ENCODE measurements around the gene PLEKHG1. TPM values are rescaled to one million over a fixed set of nuclear protein-coding genes. Genes with fewer than 3 reads are reported as not detected.

Gene PLEKHG1
- total and polyA plus RNA-seq, 2 experiments from 2014 or later: 0.89 to 2.5 TPM

- Histone ChIP-seq H3K79me2 (replicated peaks; ENCODE audit: insufficient read depth) (no peaks in the 10 kb centered on the region), H4K20me1 (replicated peaks; ENCODE audit: insufficient read depth) (no peaks in the 10 kb centered on the region; the same call in 1 of the 2 replicates), H3K27me3 (ENCODE audit: insufficient read depth) (no peaks in the 10 kb centered on the region), H3K36me3 (ENCODE audit: insufficient read depth) (no peaks in the 10 kb centered on the region), H3K9me2 (ENCODE audit: insufficient read depth) (no peaks in the 10 kb centered on the region), H3K4me2 (no peak overlapping the region), H3K4me1 (ENCODE audit: insufficient read depth) (no peaks in the 10 kb centered on the region), H3F3A (replicated peaks; ENCODE audit: low read depth) (no peaks in the 10 kb centered on the region), H3K27ac (ENCODE audit: low read depth) (no peak overlapping the region), H3K4me3 (no peak overlapping the region), H2AFZ (no peak overlapping the region)
- Mint-ChIP-seq H3K27me3 (ENCODE audit: insufficient read depth, low read depth, poor library complexity) (peaks cover 3% of the 10 kb centered on the region), H3K9me3 (0 out of 3 replicates have a peak, but pooled peaks cover under 1% of the 10 kb centered on the region), H3K4me3 (no peak overlapping the region), H3K4me1 (peaks cover 7% of the 10 kb centered on the region), H3K27ac (no peak overlapping the region), H3K36me3 (ENCODE audit: low read depth) (no peaks in the 10 kb centered on the region)
- no peak for ATAC-seq
- no peak for DNase-seq (ENCODE audit: low spot score)
- TF ChIP-seq NANOG (IDR thresholded peaks at IDR 0.05; ENCODE audit: borderline replicate concordance) (no peak), EZH2 (IDR thresholded peaks at IDR 0.05; ENCODE audit: low read depth, unreplicated experiment) (no peak), ZNF331 (CRISPR knock-in tag; IDR thresholded peaks at IDR 0.05; ENCODE audit: low read depth) (no peak), POLR2AphosphoS5 (IDR thresholded peaks at IDR 0.05; ENCODE audit: low read depth) (no peak), CTCF (conservative IDR thresholded peaks at IDR 0.05; ENCODE audit: low read depth in 2 of 2) (no peak), EZH2phosphoT487 (IDR thresholded peaks at IDR 0.05; ENCODE audit: unreplicated experiment) (no peak), ZNF114 (CRISPR knock-in tag; IDR thresholded peaks at IDR 0.05) (no peak), STAT1 (IDR thresholded peaks at IDR 0.05; ENCODE audit: unreplicated experiment) (no peak), CREB1 (CRISPR knock-in tag; IDR thresholded peaks at IDR 0.05; ENCODE audit: low read depth) (no peak), JUNB (IDR thresholded peaks at IDR 0.05; ENCODE audit: unreplicated experiment) (no peak), ZNF462 (CRISPR knock-in tag; IDR thresholded peaks at IDR 0.05) (no peak)
- TF ChIP-seq, protein P1, sequence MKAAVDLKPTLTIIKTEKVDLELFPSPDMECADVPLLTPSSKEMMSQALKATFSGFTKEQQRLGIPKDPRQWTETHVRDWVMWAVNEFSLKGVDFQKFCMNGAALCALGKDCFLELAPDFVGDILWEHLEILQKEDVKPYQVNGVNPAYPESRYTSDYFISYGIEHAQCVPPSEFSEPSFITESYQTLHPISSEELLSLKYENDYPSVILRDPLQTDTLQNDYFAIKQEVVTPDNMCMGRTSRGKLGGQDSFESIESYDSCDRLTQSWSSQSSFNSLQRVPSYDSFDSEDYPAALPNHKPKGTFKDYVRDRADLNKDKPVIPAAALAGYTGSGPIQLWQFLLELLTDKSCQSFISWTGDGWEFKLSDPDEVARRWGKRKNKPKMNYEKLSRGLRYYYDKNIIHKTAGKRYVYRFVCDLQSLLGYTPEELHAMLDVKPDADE (IDR thresholded peaks at IDR 0.05): no peak
Observed at GRCh38 chr6:150631283-150631983, 31.7 kb downstream of the PLEKHG1 start.
